ENCODE results near the gene ABCG1. TPM values are rescaled to one million over a fixed set of nuclear protein-coding genes. Genes with fewer than 3 reads are reported as not detected.

Gene ABCG1
- total and polyA plus RNA-seq, 2 of the 4 experiments (the other 2 are of a cell fraction) = 0.19 to 0.36 TPM

GRCh38 chr21:42194863-42195262 lies 24.1 kb upstream of the ABCG1 start:
- no peak overlapping the region for H3K4me3 ChIP-seq (ENCODE audit: insufficient read depth, low read depth, low read length)
- no peaks in the 10 kb centered on the region for H4K20me1 ChIP-seq (ENCODE audit: insufficient read depth, low read length)
- DNase-seq = no peak
- H3K4me1 ChIP-seq (ENCODE audit: control insufficient read depth, insufficient read depth, low read length) = peaks cover 7% of the 10 kb centered on the region
- no peaks in the 10 kb centered on the region for H3K79me1 ChIP-seq (ENCODE audit: low read depth in 1 of 2, low read length in 2 of 2)
- no TSS peak for BruUV-seq (replicated peaks)
- H3K27ac ChIP-seq (ENCODE audit: insufficient read depth, low read length) = no peak overlapping the region
- H3K36me3 ChIP-seq (ENCODE audit: control insufficient read depth, insufficient read depth, low read length) = no peaks in the 10 kb centered on the region
- no peak overlapping the region for H4K5ac ChIP-seq (ENCODE audit: low read depth, low read length)
- ATAC-seq (ENCODE audit: low read depth) = no peak
- H2AK5ac ChIP-seq (ENCODE audit: low read depth, low read length) = peak overlapping the region; percentile 81; the same call in 1 of the 2 replicates
- no peak for TF ChIP-seq BHLHE40 (IDR thresholded peaks at IDR 0.05; ENCODE audit: low read depth, low read length)
- no peak for TF ChIP-seq NFE2L2 (IDR thresholded peaks at IDR 0.05; ENCODE audit: low read depth, low read length)
- TF ChIP-seq USF2 (IDR thresholded peaks at IDR 0.05; ENCODE audit: low read depth, low read length) = no peak
- TF ChIP-seq CEBPB (IDR thresholded peaks at IDR 0.05; ENCODE audit: low read depth, low read length) = no peak
- no peak for TF ChIP-seq CHD1 (IDR thresholded peaks at IDR 0.05; ENCODE audit: low read depth, low read length)
- no peak for TF ChIP-seq CTCF (conservative IDR thresholded peaks at IDR 0.05; ENCODE audit: low read depth, low read length)
- no peak overlapping the region for H2AK9ac ChIP-seq (replicated peaks; ENCODE audit: low read depth, low read length, poor library complexity)
- peaks cover under 1% of the 10 kb centered on the region; the same call in 1 of the 2 replicates for H3K9me1 ChIP-seq (ENCODE audit: insufficient read depth, low read length)
- dilution Hi-C loops (cut with HindIII; ENCODE audit: low sequenced_read_pairs, unreplicated experiment) (no loop called here), in situ Hi-C loops (cut with MboI; ENCODE audit: low sequenced_read_pairs) (no loop called here), intact Hi-C loops (cut with micrococcal nuclease) (no loop called here)
- H2BK20ac ChIP-seq (ENCODE audit: low read depth, low read length) = peak overlapping the region; percentile 63; the same call in 1 of the 2 replicates
- no peaks in the 10 kb centered on the region for H3K9me3 ChIP-seq (ENCODE audit: control insufficient read depth, insufficient read depth, low read length)
- no peak overlapping the region for H3K4me2 ChIP-seq (ENCODE audit: low read depth, low read length)
- no peak overlapping the region for H3K14ac ChIP-seq (replicated peaks; ENCODE audit: low read depth, low read length)
- POLR2A ChIA-PET (ENCODE audit: unreplicated experiment) = no interaction called here
- no peak overlapping the region for H3K9ac ChIP-seq (ENCODE audit: low read depth, low read length)
- peak overlapping the region; percentile 13; the same call in 1 of the 2 replicates for H2BK120ac ChIP-seq (ENCODE audit: low read depth, low read length)
- no peak overlapping the region for H4K91ac ChIP-seq (ENCODE audit: insufficient read depth, low read depth, low read length)
- no peak overlapping the region for H3K56ac ChIP-seq (ENCODE audit: extremely low read depth, insufficient read depth, low read length)
- H2BK5ac ChIP-seq (ENCODE audit: low read depth, low read length, poor library complexity, severe bottlenecking) = no peak overlapping the region
- H2BK15ac ChIP-seq (ENCODE audit: low read depth, low read length) = no peak overlapping the region
- H3K18ac ChIP-seq (ENCODE audit: low read depth, low read length) = no peak overlapping the region
- no peak overlapping the region for H2AFZ ChIP-seq (replicated peaks; ENCODE audit: low read length, poor library complexity)
- no peak overlapping the region for H3K23ac ChIP-seq (ENCODE audit: low read depth, low read length)
- peaks cover 14% of the 10 kb centered on the region; the same call in 1 of the 2 replicates for H3K27me3 ChIP-seq (ENCODE audit: control insufficient read depth, insufficient read depth, low read length)
- no peak overlapping the region for H4K8ac ChIP-seq (ENCODE audit: low read depth in 2 of 2, low read length in 2 of 2)
- H3K4ac ChIP-seq (ENCODE audit: low read depth, low read length) = no peak overlapping the region
- CTCF ChIA-PET = no interaction called here
- WGBS, 2 experiments (ENCODE audit: extremely low coverage in 2 of 2, insufficient read length in 1 of 2) = 60% methylated on average over 7 of the region's 9 CpGs; no CpG with 5 or more reads in 1 of the 2 experiments
